Pulmonary artery endothelial cell (primary cell): ENCODE results near the gene CRACDL. TPM values are rescaled to one million over a fixed set of nuclear protein-coding genes. Genes with fewer than 3 reads are reported as not detected.
"Not testable (repeated sequence)": the region's sequence is repeated elsewhere in the genome, so short reads cannot be mapped to it uniquely, and the experiment has no call there.

Experiments
- DNase-seq: peaks from one replicate; pipeline ENCODE4 v3.0.0-alpha.2; 2011; ENCODE audit warnings: low read depth, low spot score
- total RNA-seq: library from RNA; depleted of rRNA; stranded (reverse); fragments of >200 nt; gene quantifications from 2 replicates; pipeline ENCODE4 v1.2.3, GENCODE V29; 2014

CRACDL gene
- total RNA-seq, 1 donor from 2014 or later: 9.9 TPM

DNA sequence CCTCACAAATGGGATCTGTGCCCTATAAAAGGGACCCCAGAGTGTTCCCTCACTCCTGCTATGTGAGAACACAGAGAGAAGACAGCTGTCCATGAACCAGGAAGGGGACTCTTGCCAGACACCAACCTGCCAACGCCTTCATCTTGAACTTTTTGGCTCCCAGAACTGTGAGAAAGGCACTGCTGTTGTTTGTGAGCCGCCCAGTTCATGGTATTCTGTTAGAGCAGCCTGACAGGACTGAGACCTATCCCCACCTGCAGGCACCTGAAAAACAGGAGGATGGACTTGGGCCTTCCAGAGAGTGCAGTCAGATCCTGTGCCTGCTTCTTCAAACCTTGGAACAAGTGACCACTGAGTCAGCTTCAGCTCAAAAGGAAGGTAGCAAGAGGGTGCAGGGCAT lies 51.4 kb downstream of the CRACDL start:
- DNase-seq: no peak

DNA sequence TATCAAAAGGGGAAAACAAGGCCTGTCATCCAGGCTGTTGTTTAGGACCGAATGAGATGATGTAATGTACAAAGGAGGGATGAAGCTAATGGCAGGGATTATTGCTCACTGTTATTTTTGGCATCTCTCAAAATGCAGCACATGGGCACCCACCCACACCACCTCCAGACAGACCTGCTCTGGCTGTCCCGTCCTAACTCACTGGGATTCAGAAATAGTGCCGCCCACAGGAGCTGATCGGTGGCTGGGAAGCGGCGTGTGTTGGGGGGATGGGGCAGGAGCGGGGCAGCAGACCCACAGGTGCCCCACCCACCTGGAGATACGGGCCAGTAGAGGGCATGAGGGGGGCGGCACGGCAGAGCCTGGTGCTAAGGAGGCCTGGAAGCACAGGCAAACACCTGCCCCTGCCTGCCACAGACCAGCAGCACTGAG lies 52.2 kb downstream of the CRACDL start:
- DNase-seq: no peak

DNA sequence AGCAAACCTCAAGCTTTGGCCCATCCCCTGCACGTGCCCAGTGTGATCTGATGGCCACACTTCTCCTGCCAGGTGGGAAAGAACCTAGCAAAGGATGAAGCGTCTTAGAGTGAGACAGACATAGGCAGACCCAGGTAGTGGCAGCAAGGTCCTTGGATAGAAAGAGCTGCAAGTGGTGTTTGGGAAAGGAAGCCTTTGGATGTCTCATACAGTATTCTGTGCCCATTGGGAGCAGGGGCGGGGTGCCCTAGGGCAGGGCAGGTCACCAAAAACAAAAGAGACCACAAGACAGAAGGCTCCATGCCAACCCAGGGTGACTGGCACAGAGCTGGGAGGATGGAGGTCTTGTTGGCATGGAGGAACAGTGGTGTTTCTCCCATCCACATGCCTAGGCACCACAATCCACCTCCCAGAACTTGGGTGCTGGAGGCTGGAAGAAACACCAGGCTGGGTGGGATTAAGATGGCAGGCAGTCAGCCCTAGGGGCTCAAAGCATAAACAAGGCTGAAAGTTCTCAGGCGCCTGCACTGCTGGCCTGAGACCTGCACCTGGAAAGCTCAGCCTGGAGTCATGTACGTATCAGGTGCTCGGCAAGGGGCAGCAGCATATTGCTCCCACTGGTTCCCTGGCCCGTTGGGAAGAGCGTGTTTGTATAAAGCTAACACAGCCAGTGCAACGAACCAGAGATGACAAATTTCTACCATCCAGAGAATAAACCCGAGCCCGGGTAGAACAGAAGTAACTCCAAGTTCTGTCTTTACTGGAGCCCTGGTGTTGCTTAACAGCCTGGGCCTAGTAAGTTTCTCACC lies 52.9 kb downstream of the CRACDL start:
- DNase-seq: no peak

DNA sequence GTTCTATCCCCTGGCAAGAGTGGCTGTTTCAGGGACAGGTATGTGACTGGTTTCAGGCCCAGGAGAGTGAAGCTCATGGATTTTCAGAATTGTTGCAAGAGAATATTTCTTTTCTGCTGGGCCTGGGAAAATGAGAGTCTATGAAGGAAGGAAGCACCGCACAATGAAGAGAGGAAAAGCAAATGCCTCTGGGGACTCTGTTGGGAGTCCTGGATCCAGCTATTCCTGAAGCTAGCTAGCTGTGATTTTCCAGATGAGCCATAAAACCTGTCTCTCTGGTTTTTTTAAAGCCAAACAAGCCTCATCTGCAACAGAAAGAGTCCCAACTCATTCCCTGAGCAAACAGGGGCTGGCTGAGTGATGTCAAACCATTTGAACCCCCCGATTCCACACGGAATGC lies 53.7 kb downstream of the CRACDL start:
- no peak for DNase-seq

DNA sequence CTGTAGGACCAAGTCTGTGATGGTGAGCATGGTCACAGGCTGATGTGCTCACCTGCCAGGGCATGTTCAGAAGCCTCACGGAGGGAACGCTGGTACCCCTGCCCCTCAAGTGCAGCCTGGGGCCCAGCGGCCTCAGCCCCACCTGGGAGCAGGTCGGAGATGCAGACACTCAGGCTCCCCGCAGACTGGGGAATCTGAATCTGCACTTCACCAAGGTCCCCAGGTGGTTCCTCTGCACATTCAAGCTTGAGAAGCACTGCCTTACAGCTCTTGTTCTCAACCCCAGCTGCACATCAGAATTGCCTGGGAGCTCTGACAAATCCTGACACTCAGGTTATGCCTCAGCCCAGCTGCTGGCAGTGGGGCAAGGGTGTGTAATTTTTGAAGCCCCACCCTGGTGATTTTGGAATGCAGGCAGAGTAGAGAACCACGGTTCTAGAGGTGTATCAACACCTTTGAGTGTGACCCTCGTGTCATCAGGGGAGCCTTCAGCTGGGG lies 54.8 kb downstream of the CRACDL start:
- DNase-seq: no peak

DNA sequence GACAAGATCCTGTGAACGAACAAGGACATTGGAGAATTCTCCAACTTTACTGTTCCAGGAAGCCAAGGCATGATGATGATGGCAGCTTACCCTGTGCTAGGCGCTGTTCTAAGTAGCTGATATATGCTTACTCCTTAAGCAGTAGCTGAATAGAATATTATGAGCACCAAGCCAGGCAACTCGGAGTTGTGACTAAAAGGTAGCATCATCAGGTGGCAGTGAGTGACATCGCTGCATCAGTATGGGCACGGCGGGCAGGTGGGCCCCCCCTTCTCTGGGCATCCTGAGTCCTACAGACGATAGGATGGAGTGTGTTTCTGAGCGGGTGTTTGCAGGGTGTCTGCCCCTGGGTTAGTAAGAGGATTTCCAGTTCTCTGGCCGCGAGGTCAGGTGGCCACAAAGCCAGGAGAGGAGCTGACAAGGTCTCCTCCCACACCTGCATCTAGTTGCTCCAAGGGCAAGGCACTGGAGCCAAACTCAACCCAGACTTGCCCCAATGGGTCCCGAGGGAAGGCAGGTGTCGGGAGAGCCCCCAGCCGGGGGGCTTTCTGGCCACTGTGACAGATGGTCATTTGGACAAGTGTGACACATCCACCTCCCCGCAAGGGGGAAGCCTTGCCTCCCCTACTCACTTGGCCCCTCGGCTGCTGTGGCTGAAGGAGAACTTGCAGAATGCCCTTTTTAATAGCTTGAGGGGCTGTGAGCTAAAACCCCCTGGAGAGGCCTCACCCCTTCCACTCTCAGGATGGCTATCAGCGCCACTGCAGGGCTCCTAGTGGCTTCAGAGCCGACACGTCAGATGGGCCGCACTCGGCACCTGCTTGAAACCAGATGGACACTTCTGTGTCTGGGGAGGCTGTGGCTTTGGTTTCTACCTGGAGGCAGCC lies 55.5 kb downstream of the CRACDL start:
- no peak for DNase-seq

DNA sequence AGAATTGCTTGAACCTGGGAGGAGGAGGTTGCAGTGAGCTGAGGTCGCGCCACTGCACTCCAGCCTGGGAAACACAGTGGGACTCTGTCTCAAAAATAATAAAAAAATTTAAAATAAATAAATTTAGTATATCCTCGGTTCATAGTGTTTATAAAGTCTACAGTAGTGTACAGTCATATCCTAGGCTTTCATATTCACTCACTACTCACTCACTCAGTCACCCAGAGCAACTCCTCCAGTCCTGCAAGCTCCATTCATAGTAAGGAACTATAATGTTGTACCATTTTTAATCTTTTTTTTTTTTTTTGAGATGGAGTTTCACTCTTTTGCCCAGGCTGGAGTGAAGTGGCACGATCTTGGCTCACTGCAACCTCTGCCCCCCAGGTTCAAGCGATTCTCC lies 58.4 kb downstream of the CRACDL start:
- DNase-seq: not testable (repeated sequence)

DNA sequence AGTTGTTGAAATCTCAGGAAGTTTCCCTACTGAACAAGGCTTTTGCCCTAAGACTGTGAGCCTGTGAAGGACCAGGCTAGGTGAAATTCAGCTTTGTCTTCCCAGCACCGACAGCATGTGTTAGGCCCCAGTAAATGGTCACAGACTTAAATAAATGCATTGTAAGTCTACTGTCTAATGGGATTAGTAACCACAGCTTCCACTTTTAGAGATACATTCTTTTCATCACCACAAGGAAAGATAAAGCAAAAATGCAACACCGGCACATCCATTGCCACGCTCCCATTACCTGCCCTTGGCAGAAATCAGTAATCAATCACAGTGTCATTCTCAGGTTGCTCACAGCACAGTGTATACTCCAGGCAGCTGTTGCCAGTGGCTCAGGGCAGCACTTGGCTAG lies 59.3 kb downstream of the CRACDL start:
- DNase-seq: no peak

DNA sequence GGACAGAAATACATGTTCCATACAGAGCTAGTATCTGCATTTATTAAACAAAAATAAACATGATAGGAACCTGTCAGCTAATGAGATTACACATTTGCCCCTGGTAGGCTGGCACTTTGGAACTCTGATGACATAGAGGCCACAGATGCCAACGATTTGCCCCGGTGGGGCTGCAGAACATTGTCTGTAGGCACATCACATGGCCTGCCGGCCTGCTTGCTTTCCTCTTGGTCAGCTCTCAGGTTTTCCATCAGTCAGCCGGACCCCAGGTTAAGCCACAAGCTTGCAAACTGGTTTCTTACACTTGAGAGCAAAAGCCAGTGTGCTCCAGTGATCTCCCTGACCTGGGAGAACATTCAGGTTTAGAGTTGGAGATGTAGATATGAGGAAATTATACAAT lies 60.3 kb downstream of the CRACDL start:
- DNase-seq: no peak

DNA sequence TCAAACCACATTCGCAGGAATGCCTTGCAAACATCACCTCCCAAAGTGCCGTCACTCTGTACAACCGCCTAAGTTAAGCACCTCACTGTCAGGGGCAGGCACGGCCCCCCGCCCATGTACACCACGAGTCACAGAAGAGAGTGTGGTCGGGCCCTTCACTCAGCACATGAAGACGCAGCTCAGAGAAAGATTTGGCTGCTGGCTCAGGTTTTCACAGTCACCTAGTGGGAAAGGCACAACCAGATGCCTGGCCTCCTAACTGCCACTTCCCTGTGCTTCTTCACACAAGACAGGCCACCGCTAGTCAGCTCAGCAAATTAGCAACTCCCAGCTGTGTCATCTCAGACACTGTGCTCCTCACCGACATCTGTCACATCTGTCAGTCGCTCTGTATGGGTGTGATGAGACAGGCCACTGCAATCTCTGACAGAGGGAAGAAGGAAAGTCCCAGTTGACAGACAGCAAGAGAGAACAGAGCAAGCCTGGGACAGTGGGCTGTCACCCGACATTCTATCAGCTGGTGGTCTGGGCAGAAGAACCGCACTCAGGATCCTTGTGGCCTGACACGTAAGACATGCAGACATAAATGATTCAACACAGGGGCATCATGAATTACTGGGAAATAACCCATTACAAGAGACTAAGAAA lies 60.8 kb downstream of the CRACDL start:
- DNase-seq: no peak

DNA sequence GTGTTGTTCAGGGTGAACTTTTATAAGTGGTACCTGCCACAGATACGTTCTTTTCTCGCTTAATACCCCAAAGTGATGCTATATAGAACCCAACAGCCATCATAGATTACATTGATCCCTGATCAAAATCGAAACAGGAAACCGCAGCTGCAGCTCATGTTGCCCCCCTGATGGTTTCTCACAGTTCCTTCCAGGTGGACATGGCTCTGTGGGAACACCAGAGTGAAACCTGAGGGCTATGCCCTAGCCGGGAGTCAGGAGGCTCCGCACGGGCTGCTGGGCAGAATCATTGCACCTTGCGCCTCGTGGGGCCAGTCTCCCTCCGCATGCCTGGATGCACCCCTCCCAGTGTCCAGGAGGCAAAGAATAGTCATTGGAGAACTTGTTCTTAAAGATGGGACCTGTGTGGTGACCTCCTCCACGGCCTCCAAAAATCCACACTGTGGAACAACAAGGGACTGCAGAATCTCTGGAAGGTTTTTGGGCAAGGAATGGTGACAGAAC lies 61.8 kb downstream of the CRACDL start:
- no peak for DNase-seq

DNA sequence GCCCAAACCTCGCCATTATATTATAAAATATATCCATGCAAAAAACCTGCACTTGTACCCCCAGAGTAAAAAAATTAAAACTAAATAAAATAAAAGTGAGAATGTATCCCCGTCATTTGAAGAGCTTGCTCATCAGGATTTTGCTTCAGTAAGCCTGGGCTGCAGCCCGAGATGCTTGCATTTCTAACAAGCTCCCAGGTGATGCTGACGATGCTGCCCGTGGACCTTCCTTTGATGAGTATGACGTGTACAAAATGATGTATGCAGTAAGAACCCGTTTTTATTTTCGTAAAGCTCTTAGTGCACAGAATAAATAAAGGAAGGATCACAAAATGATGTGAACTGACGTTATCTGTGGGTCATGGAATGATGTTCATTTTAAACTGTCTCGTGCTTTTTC lies 63.5 kb downstream of the CRACDL start:
- no peak for DNase-seq

DNA sequence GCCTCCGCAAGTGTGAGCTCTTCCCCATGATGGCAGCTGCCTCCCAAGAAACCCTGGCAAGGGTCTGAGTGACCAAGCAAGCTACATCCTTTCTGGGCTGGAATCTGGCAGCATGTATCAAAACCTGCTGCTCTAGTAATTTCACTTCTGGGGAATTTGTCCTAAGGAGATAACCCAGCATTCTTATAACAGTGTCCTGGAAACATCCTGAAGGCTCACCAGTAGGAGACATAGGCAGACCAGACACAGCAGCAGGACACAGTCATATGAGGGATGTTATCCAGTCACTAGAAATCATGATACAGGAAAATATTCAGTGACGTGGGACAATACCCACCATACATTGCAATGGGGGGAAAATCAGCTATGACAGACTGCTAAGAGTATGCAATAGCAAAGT lies 64.5 kb downstream of the CRACDL start:
- no peak for DNase-seq

DNA sequence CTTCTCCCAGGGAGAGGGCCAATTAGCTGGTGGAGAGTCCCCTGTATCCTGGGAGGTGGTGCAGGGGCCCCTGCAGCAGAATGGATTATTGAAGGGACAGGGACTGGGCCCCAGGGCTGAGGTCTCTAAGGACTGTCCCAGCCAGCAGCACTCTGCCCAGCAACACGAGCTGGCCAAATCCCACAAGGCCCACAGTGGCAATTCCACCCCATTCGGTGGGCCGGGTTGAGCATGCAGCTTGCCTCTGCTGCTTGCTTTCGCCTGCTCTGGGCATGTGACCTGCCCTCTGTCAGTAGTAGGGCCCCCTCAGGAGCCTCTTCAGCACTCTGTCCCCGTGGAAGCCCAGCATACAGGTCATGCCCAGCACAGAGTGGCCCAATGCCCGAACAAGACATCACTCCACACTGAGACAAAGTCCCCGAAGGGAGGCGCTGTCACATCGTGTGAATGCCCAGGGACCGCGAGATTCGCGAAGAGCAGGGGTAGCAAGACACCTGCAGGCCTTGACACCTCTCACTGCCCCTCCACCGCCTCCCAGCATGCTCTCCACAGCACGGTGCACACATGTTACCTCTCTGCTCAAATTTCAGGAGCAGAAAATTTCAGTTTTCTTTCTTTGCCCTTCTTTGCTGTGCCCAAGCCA lies 65.4 kb downstream of the CRACDL start:
- no peak for DNase-seq

DNA sequence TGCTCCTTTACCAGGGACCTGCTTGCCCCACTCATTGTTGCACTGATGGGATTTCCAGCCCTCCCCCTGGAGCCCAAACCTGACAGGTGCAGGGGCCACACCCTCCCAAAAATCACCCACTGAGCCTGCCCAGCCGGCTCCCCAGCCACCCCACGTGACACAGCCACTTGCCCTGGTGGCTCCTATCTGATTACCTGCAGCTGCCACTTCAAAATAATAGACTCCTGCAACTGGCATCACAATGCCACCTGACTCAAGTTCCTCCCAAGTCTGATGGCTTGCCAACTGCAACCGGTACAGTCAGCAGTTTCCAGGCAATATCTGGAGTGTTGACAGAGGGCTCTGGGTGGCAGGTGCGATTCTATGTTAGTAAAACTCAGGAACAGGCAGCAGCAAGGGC lies 66.2 kb downstream of the CRACDL start:
- no peak for DNase-seq

DNA sequence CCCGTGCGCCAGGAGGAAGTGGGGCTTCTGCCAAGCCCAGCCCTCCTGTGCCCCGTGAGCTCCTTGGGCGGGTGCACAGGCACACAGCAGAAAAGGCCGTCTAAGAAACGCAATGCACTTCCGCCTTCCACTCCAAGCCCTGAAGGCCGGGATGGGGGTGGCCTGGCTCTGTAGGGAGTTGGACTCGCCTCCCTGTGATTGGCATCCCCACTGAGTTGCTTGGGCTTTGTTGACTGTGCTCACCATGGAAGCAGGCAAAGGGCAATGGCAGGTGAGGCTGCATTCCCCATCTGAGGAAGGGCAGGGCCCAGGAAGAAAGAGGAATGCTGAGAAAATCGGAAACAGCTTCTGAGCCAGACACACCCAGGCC lies 66.8 kb downstream of the CRACDL start:
- DNase-seq: no peak

DNA sequence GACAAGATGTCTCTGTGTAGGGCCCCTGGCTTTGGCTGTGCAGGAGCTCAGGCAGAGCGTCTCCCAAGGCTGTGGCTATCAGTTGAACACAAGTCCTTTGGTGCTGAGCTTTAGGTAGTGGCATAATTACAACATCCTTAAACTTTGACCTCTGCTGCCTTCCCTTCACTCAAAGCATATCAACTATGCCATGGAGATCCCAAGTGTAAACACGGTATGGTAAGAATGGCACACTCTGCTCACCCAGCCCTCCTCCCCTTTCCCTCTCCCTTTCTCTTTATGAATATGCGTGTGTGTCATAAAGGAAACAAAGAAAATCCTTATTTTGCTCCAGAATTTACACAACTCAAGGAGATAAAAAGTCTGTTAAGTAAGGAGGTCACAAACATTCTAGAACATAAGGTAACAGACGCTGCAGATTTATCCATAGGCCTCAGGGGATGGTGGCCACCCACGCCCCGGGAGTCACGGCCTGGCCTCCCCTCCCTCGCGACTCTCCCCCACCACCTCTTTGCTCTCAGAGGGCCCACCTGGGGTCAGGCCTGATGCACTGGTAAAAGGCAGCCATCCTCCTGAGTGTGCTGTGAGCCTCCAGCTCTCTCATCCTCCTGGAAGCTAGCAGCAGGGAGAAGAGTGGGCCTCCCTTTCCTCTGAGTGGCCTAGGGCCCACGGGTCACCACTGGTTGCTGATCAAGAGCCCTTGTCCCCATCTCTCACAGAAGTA lies 67.3 kb downstream of the CRACDL start:
- no peak for DNase-seq

DNA sequence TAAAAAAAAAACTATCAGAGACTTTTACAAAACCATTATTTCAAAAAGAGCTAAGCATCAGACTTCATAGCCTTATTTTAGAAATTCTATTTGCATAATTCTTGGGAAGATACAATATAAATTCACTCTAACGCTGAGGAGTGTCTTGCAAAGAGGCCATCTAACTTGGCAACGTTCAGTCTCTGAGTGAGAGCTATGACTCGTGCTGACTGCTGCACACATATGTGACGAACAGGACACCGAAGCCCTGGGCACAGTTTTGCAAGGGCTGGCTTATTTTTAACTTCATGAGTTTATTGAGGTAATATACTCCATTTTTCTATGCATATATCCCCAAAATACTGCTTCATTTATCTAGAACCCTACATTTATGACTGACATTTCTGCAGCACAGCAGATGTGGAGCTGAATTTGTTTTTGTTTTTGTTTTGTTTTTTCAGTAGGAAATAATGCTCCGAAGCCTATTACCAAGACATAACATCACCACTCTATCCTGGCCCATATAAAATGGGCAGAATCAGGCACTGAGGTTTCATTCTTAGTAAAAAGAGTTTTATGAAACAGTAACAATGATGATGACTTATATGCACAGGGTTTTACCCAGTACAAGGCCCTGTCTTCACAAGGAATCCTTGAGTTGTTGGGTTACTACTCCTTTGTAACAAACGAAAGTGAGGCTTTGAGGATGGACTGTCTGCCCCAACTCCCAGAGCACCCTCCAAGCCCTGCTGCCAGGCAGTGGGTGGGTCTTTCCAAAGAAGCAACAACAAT lies 68.3 kb downstream of the CRACDL start:
- no peak for DNase-seq

DNA sequence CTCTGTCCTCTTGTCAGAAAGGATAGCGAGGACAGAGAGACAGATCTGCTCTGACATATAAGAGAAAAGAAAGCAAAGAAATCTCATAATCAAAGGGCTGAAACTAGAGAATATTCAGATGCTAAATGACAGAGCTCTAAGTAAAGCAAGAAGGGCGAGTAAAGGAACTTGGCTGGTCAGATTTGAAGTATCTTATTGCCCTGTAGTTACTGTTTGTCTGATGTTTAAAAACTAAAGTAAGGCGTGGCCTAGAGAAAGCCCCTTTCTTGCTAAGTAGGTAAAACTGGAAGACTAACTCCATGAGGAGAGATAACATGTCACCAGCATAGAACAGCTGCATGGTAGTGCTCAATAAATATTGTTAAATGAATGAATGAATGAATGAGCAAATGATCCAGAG lies 70.0 kb downstream of the CRACDL start:
- no peak for DNase-seq

DNA sequence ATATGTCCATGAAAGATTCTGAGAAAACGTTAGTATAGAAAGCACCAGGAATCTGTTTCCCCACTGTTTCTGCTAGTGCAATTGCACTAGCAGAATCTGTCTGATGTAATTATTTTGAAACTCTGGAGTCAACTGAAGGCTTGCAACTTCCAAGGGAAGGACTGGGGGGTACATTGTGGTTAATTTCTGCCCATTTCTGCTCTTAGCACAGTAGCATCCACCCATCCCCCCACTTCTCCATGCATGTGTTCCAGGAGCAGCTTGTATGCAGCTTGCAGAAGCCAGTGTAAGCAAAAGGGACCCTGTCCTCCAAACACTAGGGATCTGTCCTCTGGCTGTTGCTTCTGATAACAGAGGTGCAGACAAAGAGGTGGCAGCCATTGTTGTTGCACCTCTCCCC lies 74.4 kb downstream of the CRACDL start:
- DNase-seq: no peak
